WTC11 (cell line): Measurements from ENCODE around the gene LOXL3. TPM values are rescaled to one million over a fixed set of nuclear protein-coding genes. Genes with fewer than 3 reads are reported as not detected.

Experiments used
- ATAC-seq: fragments of 200-7000 bp; cut with Tn5 transposase; 2 replicates; pipeline ENCODE4 v1.10.0; 2021; ENCODE audit warnings: mild to moderate bottlenecking, moderate library complexity
- CTCF ChIA-PET: fragments of 300-600 bp; sonication (Branson Sonifier 250); formaldehyde crosslinking; loops from one replicate; lab custom pipeline; 2021; ENCODE audit warnings: antibody characterized with exemption; lab: Charles Lee
- POLR2A ChIA-PET: fragments of 350-600 bp; sonication (Branson Sonifier 250); formaldehyde crosslinking; loops from one replicate; lab custom pipeline; 2021; ENCODE audit warnings: antibody characterized with exemption; lab: Charles Lee
- DNase-seq: peaks from one replicate; pipeline ENCODE4 v3.0.0; 2021; ENCODE audit warnings: low spot score
- H3K27ac Mint-ChIP-seq: 2 replicates; pipeline ENCODE4 v1.8.0; 2021; ENCODE audit warnings: mixed read lengths
- H3K27me3 Mint-ChIP-seq: 2 replicates; pipeline ENCODE4 v1.8.0; 2021; ENCODE audit warnings: low read depth, mild to moderate bottlenecking, moderate library complexity, mixed read lengths
- H3K36me3 Mint-ChIP-seq: 2 replicates; pipeline ENCODE4 v1.8.0; 2021; ENCODE audit warnings: mixed read lengths
- H3K4me1 Mint-ChIP-seq: 2 replicates; pipeline ENCODE4 v1.8.0; 2022; ENCODE audit warnings: mixed read lengths
- H3K4me3 Mint-ChIP-seq: 2 replicates; pipeline ENCODE4 v1.8.0; 2021; ENCODE audit warnings: mild to moderate bottlenecking, moderate library complexity, mixed read lengths
- H3K9me3 Mint-ChIP-seq: 2 replicates; pipeline ENCODE4 v1.8.0; 2021; ENCODE audit warnings: mixed read lengths
- AFF4 ChIP-seq: sonication (generic); formaldehyde crosslinking; IDR thresholded peaks from 2 replicates; pipeline ENCODE4 v1.8.1; 2023; ENCODE audit warnings: mild to moderate bottlenecking, missing genetic modification reagents, borderline replicate concordance
- CTCF ChIP-seq: fragments of 200-600 bp; IDR thresholded peaks from 2 replicates; pipeline ENCODE4 v1.8.0; 2022; ENCODE audit warnings: antibody characterized with exemption
- E2F4 ChIP-seq: sonication (generic); formaldehyde crosslinking; IDR thresholded peaks from 2 replicates; pipeline ENCODE4 v1.8.1; 2022; ENCODE audit warnings: low read depth, mild to moderate bottlenecking, moderate library complexity, missing genetic modification reagents, borderline replicate concordance
- ELF4 ChIP-seq: sonication (generic); formaldehyde crosslinking; IDR thresholded peaks from 2 replicates; pipeline ENCODE4 v1.8.1; 2022; ENCODE audit warnings: low read depth, mild to moderate bottlenecking, moderate library complexity, missing genetic modification reagents
- FOXK1 ChIP-seq: sonication (generic); formaldehyde crosslinking; IDR thresholded peaks from 2 replicates; pipeline ENCODE4 v1.8.0; 2022; ENCODE audit warnings: mild to moderate bottlenecking, moderate library complexity, missing genetic modification reagents
- IRF2 ChIP-seq: sonication (generic); formaldehyde crosslinking; IDR thresholded peaks from 2 replicates; pipeline ENCODE4 v1.8.0; 2022; ENCODE audit warnings: low read depth, missing genetic modification reagents, borderline replicate concordance
- MLX ChIP-seq: sonication (generic); formaldehyde crosslinking; IDR thresholded peaks from 2 replicates; pipeline ENCODE4 v1.8.1; 2023; ENCODE audit warnings: mild to moderate bottlenecking, missing genetic modification reagents, moderate library complexity
- NFATC4 ChIP-seq: fragments of 250-450 bp; sonication (Bioruptor Pico); IDR thresholded peaks from 2 replicates; pipeline ENCODE4 v1.9.0; 2021; ENCODE audit warnings: mild to moderate bottlenecking
- NFE2L1 ChIP-seq: sonication (generic); formaldehyde crosslinking; IDR thresholded peaks from 2 replicates; pipeline ENCODE4 v1.8.1; 2023; ENCODE audit warnings: missing genetic modification reagents
- NR1H2 ChIP-seq: sonication (generic); formaldehyde crosslinking; IDR thresholded peaks from 2 replicates; pipeline ENCODE4 v1.9.0; 2021; ENCODE audit warnings: mild to moderate bottlenecking, moderate library complexity, missing genetic modification reagents
- NR2C2 ChIP-seq: sonication (generic); formaldehyde crosslinking; IDR thresholded peaks from 2 replicates; pipeline ENCODE4 v1.8.0; 2022; ENCODE audit warnings: mild to moderate bottlenecking, missing genetic modification reagents
- PRDM15 ChIP-seq: sonication (generic); formaldehyde crosslinking; IDR thresholded peaks from 2 replicates; pipeline ENCODE4 v1.8.0; 2022; ENCODE audit warnings: missing genetic modification reagents
- TP53 ChIP-seq: sonication (generic); formaldehyde crosslinking; IDR thresholded peaks from 2 replicates; pipeline ENCODE4 v1.8.1; 2023; ENCODE audit warnings: mild to moderate bottlenecking, missing genetic modification reagents
- USF1 ChIP-seq: sonication (generic); formaldehyde crosslinking; IDR thresholded peaks from 2 replicates; pipeline ENCODE4 v1.8.0; 2022; ENCODE audit warnings: mild to moderate bottlenecking, missing genetic modification reagents
- ZBTB21 ChIP-seq: sonication (generic); formaldehyde crosslinking; IDR thresholded peaks from 2 replicates; pipeline ENCODE4 v1.8.1; 2023; ENCODE audit warnings: mild to moderate bottlenecking, missing genetic modification reagents, borderline replicate concordance
- ZBTB43 ChIP-seq: sonication (generic); formaldehyde crosslinking; IDR thresholded peaks from 2 replicates; pipeline ENCODE4 v1.8.1; 2023; ENCODE audit warnings: mild to moderate bottlenecking, missing genetic modification reagents
- ZNF317 ChIP-seq: sonication (generic); formaldehyde crosslinking; IDR thresholded peaks from 2 replicates; pipeline ENCODE4 v1.8.1; 2023; ENCODE audit warnings: low read depth, mild to moderate bottlenecking, moderate library complexity, missing genetic modification reagents, borderline replicate concordance
- ZNF416 ChIP-seq: fragments of 250-450 bp; sonication (Bioruptor Pico); IDR thresholded peaks from 2 replicates; pipeline ENCODE4 v1.9.0; 2021; ENCODE audit warnings: mild to moderate bottlenecking, inconsistent platforms
- ZNF423 ChIP-seq: fragments of 250-450 bp; sonication (Bioruptor Pico); IDR thresholded peaks from 2 replicates; pipeline ENCODE4 v2.1.2; 2022; ENCODE audit warnings: mild to moderate bottlenecking, moderate library complexity
- ZNF425 ChIP-seq: fragments of 250-450 bp; sonication (Bioruptor Pico); conservative IDR thresholded peaks from 2 replicates; pipeline ENCODE4 v1.9.0; 2021; ENCODE audit warnings: mild to moderate bottlenecking
- ZNF671 ChIP-seq: fragments of 250-450 bp; sonication (Bioruptor Pico); IDR thresholded peaks from 2 replicates; pipeline ENCODE4 v1.8.0; 2021; ENCODE audit warnings: mild to moderate bottlenecking
- total RNA-seq: library from RNA; stranded (reverse); gene quantifications from 3 replicates; pipeline ENCODE4 v1.2.3, GENCODE V29; 2021

Gene LOXL3
- total RNA-seq, 1 experiment from 2014 or later = 21.1 TPM

- ChIA-PET CTCF (no interaction called here), POLR2A (no interaction called here)
- DNase-seq (no peak), ATAC-seq (no peak)
- Mint-ChIP-seq H3K36me3 (peaks cover 16% of the 10 kb centered on the region), H3K4me1 (peaks cover 11% of the 10 kb centered on the region), H3K27ac (no peak overlapping the region), H3K4me3 (no peak overlapping the region), H3K27me3 (0 out of 2 replicates have a peak, but pooled peaks cover 3% of the 10 kb centered on the region), H3K9me3 (no peaks in the 10 kb centered on the region)
- TF ChIP-seq ZBTB21 (CRISPR knock-in tag) = no peak
- no peak for TF ChIP-seq ZNF416 (CRISPR knock-in tag)
- no peak for TF ChIP-seq ZBTB43 (CRISPR knock-in tag)
- TF ChIP-seq MLX (CRISPR knock-in tag) = no peak
- no peak for TF ChIP-seq CTCF
- no peak for TF ChIP-seq NR2C2 (CRISPR knock-in tag)
- no peak for TF ChIP-seq NR1H2
- TF ChIP-seq NFATC4 (CRISPR knock-in tag) = no peak
- no peak for TF ChIP-seq TP53 (CRISPR knock-in tag)
- TF ChIP-seq USF1 = no peak
- no peak for TF ChIP-seq AFF4 (CRISPR knock-in tag)
- TF ChIP-seq ZNF425 (CRISPR knock-in tag) = no peak
- TF ChIP-seq FOXK1 (CRISPR knock-in tag) = no peak
These were observed 19.3 kb downstream of the LOXL3 start for GRCh38 chr2:74534411-74534810.

GRCh38 chr2:74533464-74533863, 20.3 kb downstream of the LOXL3 start:
- ATAC-seq (no peak), DNase-seq (no peak)
- Mint-ChIP-seq H3K4me3 (no peak overlapping the region), H3K27me3 (0 out of 2 replicates have a peak, but pooled peaks cover 3% of the 10 kb centered on the region), H3K4me1 (peaks cover 14% of the 10 kb centered on the region), H3K36me3 (peaks cover 16% of the 10 kb centered on the region), H3K9me3 (no peaks in the 10 kb centered on the region), H3K27ac (no peak overlapping the region)
- ChIA-PET POLR2A (no interaction called here), CTCF (interaction anchor here (1.1 kb wide), 1 partner anchor 50 kb away, joined by 3 read pairs; the partner anchor contains the start of gene TTC31)
- TF ChIP-seq PRDM15 (CRISPR knock-in tag) (no peak), ZNF317 (no peak), ELF4 (CRISPR knock-in tag) (no peak), IRF2 (CRISPR knock-in tag) (no peak), ZNF423 (no peak), E2F4 (CRISPR knock-in tag) (no peak), NFE2L1 (CRISPR knock-in tag) (no peak), ZNF671 (CRISPR knock-in tag) (no peak)
